GM21723 (cell line): ENCODE data around the gene FAF1.
"Not testable (repeated sequence)": the region's sequence is repeated elsewhere in the genome, so short reads cannot be mapped to it uniquely, and the experiment has no call there.

Experiments used
- ATAC-seq: cut with Tn5 transposase; IDR thresholded peaks from one replicate; pipeline ENCODE4 v1.9.1; 2021; ENCODE audit warnings: mild to moderate bottlenecking, moderate library complexity; ENCODE audit not compliant: unreplicated experiment

Gene FAF1

GRCh38 chr1:50853325-50853724, 106.7 kb downstream of the FAF1 start:
- ATAC-seq: no peak

DNA sequence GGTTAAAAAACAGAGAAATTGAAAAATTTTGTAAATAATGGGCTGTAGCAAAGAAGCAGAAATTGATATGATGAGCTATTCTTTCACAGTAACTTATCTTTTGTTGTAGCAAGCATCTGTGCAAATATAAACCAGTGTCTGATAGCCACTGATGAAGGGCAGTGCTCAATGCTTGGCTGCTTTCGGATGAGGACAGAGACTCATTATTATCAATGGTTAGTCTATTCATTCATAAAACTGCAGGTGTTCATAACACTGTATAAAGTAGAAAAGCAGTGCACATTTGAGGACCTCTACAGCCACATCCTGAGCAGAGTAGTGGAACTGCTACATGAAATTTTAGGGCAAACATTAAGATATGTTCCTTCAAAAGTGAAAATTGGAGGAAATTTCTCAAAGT, 107.2 kb downstream of the FAF1 start:
- ATAC-seq: no peak

DNA sequence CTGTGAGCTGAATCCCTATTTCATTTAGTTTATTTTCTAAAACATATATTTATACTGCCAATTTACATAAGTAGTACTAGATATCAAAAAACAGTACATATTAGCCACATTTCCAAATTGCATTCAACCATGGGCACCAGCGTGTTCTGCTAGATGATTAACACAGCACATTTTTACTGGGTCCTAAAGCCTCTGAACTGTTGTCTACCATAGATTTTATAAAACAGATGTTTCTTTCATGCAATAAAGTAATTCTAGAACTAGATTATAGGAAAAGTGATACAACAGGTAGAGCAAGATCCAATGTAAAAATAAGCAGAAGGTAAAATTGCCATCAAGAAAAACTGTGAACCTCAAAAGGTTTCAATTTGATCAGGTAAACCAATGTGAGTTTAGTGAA, 108.6 kb downstream of the FAF1 start:
- ATAC-seq: no peak

- ATAC-seq: no peak
These were observed 109.0 kb downstream of the FAF1 start for GRCh38 chr1:50851034-50851433.

GRCh38 chr1:50847303-50847702, 112.8 kb downstream of the FAF1 start:
- no peak for ATAC-seq

- no peak for ATAC-seq
These were observed 113.7 kb downstream of the FAF1 start for GRCh38 chr1:50846224-50846839.

GRCh38 chr1:50841791-50842387, 118.2 kb downstream of the FAF1 start:
- ATAC-seq: no peak

DNA sequence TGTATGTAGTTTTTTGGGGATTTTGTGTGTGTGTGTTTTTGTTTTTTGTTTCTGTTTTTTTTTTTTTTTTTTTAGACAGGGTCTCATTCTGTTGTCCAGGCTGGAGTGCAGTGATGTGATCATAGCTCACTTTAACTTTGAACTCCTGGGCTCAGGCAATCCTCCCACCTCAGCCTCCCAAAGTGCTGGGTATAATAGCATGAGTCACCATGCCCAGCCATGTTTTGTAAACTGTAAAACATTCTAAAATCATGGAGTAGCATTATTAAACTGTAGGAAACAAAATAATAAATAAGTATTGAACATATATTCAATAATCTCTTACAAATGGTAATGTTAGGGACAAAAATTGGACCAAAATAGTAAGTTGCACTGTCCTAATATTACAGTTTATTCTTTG, 124.0 kb downstream of the FAF1 start:
- ATAC-seq: no peak

DNA sequence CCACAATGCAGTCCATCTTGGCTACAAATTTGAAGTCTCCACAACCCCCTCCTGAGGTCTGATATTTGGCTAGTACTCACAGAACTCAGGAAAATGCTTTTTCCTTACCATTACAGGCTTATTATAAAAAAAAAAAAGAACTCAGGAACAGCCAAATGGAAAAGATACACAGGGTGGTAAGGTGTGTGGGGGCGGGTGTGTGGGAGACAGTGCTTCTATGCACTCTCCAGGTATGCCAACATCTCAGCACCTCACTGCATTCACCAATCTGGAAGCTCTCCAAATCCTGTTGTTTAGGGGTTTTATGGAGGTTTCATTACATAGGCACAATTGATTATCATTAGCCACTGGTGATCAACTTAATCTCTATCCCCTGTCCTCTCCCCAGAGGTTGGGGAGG, 126.9 kb downstream of the FAF1 start:
- ATAC-seq: no peak

GRCh38 chr1:50832167-50832566, 127.9 kb downstream of the FAF1 start:
- no peak for ATAC-seq

DNA sequence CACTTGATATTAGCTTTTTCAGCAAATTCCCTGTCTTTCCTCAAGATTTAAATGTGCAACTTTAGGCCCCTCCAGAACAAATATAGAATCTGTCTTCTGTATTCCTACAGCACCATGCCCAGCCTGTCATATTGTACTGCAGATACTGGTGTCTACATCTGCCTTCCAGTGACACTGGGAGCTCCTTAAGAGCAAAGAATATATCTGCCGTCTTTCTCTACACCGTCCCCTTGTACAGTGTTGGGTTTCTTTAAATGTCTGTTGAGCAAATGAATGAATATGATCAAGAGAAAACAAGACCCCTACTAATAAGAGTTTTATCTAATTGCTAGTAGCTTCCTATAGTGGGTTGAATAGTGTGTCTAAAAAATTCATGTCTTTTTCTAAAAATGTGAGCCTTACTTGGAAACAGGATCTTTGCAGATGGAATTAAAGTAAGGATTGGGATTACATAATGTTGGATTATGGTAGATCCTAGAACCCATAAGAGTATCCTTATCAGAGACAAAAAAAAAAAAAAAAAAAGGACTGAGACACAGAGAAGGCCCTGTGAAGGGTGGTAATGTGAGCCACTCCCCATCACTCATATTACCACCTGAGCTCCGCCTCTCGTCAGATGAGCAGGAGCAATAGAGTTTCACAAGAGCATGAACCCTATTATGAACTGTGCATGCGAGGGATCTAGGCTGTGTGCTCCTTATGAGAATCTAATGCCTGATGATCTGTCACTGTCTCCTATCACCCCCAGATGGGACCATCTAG, 128.6 kb downstream of the FAF1 start:
- ATAC-seq: no peak

- no peak for ATAC-seq
These were observed 129.4 kb downstream of the FAF1 start for GRCh38 chr1:50830621-50831020.

DNA sequence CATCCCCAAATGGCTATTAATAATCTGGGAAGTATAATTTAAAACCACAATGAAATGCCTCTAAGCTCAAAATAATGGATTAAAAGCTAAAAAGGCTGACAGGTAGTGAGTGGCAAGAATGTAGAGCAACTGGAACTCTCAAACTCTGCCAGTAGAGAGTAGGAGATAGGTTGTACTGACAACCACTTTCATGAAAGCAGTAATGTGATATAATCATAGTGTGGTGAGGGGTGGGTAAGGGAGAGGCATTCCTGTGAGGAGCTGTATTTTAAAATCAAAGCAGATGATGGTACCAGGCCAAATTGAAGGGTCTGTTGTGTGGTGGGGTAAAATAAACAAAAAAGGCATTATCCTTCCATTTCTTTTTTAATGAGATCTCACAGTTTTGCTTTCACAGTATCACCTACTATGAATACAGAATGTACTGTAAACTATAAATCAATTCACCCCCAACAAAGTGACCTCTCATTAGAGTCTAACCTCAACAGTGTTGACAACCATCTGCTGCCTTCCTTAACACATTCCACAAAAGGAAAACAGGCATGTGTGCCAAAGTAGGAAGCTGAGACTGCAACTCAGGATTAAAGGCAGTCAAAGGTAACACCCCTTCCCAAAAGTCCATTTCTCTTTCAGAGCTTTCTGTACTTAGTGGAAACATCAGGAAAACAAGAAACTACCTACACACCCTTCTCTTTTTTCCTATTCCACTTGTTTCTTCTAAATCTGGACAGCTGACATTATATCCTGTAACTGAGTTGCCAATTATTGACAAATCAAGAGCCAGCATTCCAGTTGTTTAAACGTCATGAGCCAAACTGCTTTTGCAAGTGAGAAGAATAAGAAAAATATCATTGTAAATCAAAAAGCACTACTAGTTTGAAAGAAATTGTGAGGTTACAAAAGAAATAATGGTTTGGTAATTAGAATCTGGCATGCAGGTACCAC, 130.8 kb downstream of the FAF1 start:
- no peak for ATAC-seq

GRCh38 chr1:50827546-50827945, 132.5 kb downstream of the FAF1 start:
- no peak for ATAC-seq

- not testable (repeated sequence) for ATAC-seq
These were observed 133.3 kb downstream of the FAF1 start for GRCh38 chr1:50826792-50827191.

- no peak for ATAC-seq
These were observed 137.9 kb downstream of the FAF1 start for GRCh38 chr1:50822035-50822776.

DNA sequence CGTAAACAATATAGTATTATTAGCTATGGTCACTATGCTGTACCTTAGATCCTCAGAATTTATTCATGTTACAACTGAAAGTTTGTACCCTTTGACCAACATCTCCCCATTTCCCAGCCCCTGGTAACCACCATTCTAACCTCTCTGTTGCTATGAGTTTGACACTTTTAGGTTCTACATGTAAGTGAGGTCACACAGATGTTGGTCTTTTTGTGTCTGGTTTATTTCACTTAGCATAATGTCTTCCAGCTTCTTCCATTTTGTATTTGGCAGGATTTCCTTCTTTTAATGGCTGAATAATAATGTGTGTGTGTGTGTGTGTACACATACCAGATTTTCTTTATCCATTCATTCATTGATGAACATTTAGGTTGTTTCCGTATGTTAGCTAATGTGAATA, 139.5 kb downstream of the FAF1 start:
- no peak for ATAC-seq

DNA sequence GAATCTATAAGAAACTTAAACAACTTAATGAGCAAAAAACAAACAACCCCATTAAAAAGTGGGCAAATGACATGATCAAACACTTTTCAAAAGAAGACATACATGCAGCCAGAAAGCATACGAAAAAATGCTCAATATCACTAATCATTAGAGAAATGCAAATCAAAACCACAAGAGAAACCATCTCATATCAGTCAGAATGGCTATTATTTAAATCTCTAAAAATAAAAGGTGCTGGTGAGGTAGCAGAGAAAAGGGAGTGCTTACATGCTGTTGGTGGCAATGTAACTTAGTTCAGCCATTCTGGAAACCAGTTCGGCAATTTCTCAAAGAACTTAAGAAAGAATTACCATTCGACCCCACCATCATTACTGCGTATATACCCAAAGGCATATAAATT, 147.7 kb downstream of the FAF1 start:
- no peak for ATAC-seq

GRCh38 chr1:50808296-50808695, 151.8 kb downstream of the FAF1 start:
- no peak for ATAC-seq

- no peak for ATAC-seq
These were observed 163.8 kb downstream of the FAF1 start for GRCh38 chr1:50796272-50796671.

- no peak for ATAC-seq
These were observed 166.5 kb downstream of the FAF1 start for GRCh38 chr1:50793521-50793920.
